Measurements from ENCODE around the gene TSPOAP1.

DNA sequence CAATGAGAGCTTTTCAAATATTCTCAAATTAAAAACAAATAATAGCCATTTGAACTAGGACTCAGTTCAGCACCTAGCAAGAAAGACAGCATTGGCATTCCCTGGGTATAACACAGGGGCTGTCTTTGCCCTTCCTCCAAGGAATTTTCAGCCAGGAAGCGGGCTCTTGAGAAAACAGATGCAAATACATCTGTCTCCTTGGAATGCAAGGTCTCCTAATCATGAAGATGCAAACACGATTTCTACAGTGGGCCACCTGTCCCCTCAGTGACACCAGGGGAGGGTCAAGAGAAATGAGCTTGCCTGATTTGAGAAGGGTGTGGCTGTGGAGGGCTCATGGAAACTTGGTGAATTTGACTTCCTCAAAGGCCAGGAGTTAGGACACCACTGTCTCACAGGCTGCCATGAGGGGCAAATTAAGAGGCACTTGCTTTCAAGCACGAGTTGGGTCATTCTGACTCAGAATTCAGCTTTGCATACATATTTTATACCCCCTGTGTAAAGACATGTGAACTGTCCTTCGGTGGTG lies 47.9 kb upstream of the TSPOAP1 start:
- TF ChIP-seq, protein P1, sequence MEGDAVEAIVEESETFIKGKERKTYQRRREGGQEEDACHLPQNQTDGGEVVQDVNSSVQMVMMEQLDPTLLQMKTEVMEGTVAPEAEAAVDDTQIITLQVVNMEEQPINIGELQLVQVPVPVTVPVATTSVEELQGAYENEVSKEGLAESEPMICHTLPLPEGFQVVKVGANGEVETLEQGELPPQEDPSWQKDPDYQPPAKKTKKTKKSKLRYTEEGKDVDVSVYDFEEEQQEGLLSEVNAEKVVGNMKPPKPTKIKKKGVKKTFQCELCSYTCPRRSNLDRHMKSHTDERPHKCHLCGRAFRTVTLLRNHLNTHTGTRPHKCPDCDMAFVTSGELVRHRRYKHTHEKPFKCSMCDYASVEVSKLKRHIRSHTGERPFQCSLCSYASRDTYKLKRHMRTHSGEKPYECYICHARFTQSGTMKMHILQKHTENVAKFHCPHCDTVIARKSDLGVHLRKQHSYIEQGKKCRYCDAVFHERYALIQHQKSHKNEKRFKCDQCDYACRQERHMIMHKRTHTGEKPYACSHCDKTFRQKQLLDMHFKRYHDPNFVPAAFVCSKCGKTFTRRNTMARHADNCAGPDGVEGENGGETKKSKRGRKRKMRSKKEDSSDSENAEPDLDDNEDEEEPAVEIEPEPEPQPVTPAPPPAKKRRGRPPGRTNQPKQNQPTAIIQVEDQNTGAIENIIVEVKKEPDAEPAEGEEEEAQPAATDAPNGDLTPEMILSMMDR (IDR thresholded peaks at IDR 0.05; ENCODE audit: low read depth, low read length): no peak
- TF ChIP-seq POLR2A (IDR thresholded peaks at IDR 0.05; ENCODE audit: extremely low read depth, insufficient read length): no peak
- TF ChIP-seq, protein P2, sequence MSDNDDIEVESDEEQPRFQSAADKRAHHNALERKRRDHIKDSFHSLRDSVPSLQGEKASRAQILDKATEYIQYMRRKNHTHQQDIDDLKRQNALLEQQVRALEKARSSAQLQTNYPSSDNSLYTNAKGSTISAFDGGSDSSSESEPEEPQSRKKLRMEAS (IDR thresholded peaks at IDR 0.05; ENCODE audit: low read depth, low read length): no peak
